Right lobe of liver (tissue), 4 donors: ENCODE measurements around the gene TACR1.

Experiments
- POLR2A ChIP-seq: fragments of 450-650 bp; IDR thresholded peaks from one replicate; pipeline ENCODE4 v1.6.1; 2017; ENCODE audit warnings: antibody characterized with exemption, mild to moderate bottlenecking
- TF ChIP-seq, protein P1 (sequence below), 4 donors: fragments of 200-600 bp in 3 of 4; fragments of 450-650 bp in 1 of 4; IDR thresholded peaks; one replicate each; pipeline versions ENCODE4 v1.5.1 to v1.8.0; 2016 to 2022; ENCODE audit warnings: antibody characterized with exemption in 4 of 4, mild to moderate bottlenecking in 2 of 4
- donor health status: DM: no; HTN: no; CAD: no.
- donor health status: DM: no; HTN: no; CAD: no.
- donor health status: DM: no; HTN: yes; CAD: no.

DNA sequence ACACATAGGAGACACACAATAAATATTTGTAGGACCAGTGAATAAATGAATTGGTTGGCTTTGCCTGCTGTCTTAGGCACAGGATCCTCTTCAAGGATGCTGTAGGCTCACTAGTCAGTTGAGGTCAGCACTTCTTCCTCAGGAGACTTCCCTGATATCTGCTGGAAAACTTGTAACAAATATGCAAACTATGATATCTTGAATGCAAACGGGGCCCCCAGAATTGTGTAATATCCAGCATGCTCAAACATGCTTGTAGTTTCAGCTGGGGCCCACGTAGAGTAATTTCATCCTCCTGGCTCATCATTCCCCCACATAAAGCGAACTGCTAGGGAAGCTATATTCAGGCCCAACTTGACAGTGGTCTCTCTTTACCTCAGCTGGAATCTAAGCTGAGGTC lies 197.3 kb downstream of the TACR1 start:
- TF ChIP-seq, protein P1, sequence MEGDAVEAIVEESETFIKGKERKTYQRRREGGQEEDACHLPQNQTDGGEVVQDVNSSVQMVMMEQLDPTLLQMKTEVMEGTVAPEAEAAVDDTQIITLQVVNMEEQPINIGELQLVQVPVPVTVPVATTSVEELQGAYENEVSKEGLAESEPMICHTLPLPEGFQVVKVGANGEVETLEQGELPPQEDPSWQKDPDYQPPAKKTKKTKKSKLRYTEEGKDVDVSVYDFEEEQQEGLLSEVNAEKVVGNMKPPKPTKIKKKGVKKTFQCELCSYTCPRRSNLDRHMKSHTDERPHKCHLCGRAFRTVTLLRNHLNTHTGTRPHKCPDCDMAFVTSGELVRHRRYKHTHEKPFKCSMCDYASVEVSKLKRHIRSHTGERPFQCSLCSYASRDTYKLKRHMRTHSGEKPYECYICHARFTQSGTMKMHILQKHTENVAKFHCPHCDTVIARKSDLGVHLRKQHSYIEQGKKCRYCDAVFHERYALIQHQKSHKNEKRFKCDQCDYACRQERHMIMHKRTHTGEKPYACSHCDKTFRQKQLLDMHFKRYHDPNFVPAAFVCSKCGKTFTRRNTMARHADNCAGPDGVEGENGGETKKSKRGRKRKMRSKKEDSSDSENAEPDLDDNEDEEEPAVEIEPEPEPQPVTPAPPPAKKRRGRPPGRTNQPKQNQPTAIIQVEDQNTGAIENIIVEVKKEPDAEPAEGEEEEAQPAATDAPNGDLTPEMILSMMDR (IDR thresholded peaks at IDR 0.05) = no peak
- TF ChIP-seq POLR2A = no peak
